PC-9 (cell line): ENCODE measurements around the gene NINJ1.

Experiments
- EZH2 ChIP-seq: fragments of 200-600 bp; sonication (generic); IDR thresholded peaks from 2 replicates; pipeline ENCODE4 v1.8.0; 2017; ENCODE audit warnings: antibody characterized with exemption, low read depth
- TF ChIP-seq, protein P1 (sequence below): fragments of 200-600 bp; sonication (generic); conservative IDR thresholded peaks from 2 replicates; pipeline ENCODE4 v1.6.1; 2017; ENCODE audit warnings: mixed run types, antibody characterized with exemption, mild to moderate bottlenecking, moderate library complexity

DNA sequence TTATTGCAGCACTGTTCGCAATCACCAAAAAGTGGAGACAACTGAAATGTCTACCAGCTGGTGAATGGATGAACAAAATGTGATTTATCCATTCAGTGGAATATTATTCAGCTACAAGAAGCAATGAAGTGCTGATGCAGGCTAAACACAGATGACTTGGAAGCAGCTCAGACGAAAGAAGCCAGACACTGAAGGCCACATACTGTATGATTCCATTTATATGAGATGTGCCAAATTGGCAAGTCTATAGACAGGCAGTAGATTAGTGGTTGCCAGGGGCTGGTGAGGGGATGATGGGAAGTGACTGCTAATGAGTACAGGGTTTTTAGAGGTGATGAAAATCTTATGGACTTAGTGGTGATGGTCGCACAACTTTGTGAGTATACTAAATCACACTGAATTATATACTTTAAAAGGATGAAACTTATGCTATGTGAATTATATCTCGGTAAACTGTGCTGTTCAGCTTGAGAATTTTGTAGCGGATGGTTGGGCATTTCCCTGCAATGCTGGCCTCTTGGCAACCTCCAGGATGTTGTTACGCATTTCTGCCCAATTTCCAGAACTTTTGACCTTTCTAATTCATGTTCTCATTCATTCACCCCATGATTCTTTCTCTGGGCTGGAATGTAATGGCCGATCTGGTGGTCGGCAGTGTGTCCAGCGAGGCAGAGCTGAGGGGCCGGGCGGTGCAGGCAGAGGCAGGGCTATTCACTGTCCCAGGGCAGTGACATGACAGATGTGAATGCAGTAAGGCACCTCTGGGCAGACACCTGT is 27.9 kb upstream of the NINJ1 start:
- TF ChIP-seq, protein P1, sequence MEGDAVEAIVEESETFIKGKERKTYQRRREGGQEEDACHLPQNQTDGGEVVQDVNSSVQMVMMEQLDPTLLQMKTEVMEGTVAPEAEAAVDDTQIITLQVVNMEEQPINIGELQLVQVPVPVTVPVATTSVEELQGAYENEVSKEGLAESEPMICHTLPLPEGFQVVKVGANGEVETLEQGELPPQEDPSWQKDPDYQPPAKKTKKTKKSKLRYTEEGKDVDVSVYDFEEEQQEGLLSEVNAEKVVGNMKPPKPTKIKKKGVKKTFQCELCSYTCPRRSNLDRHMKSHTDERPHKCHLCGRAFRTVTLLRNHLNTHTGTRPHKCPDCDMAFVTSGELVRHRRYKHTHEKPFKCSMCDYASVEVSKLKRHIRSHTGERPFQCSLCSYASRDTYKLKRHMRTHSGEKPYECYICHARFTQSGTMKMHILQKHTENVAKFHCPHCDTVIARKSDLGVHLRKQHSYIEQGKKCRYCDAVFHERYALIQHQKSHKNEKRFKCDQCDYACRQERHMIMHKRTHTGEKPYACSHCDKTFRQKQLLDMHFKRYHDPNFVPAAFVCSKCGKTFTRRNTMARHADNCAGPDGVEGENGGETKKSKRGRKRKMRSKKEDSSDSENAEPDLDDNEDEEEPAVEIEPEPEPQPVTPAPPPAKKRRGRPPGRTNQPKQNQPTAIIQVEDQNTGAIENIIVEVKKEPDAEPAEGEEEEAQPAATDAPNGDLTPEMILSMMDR, result no peak
- TF ChIP-seq EZH2, result no peak
